ENCODE results near the gene SPP1.

Gene SPP1

GRCh38 chr4:87973283-87974169 is 2.0 kb upstream of the SPP1 start:
- Histone ChIP-seq H3K36me3 (ENCODE audit: control insufficient read depth, insufficient read depth, low read length) (no peaks in the 10 kb centered on the region), H3K9me3 (ENCODE audit: control insufficient read depth, insufficient read depth, low read length) (no peaks in the 10 kb centered on the region), H3K4me3 (ENCODE audit: low read length) (no peak overlapping the region), H3K27me3 (ENCODE audit: control insufficient read depth, insufficient read depth, low read length) (no peaks in the 10 kb centered on the region), H3K27ac (ENCODE audit: low read length) (no peak overlapping the region), H3K4me1 (ENCODE audit: control insufficient read depth, insufficient read depth, low read length) (no peaks in the 10 kb centered on the region)
- no CpG with 5 or more reads among the region's 14 CpGs for WGBS (ENCODE audit: insufficient coverage, insufficient read length)
- no peak for DNase-seq (ENCODE audit: low read depth, low spot score)

- Histone ChIP-seq H3K4me3 (ENCODE audit: low read length) (no peak overlapping the region), H3K27ac (ENCODE audit: low read length) (no peak overlapping the region), H3K4me1 (ENCODE audit: control insufficient read depth, insufficient read depth, low read length) (no peaks in the 10 kb centered on the region), H3K9me3 (ENCODE audit: control insufficient read depth, insufficient read depth, low read length) (no peaks in the 10 kb centered on the region), H3K27me3 (ENCODE audit: control insufficient read depth, insufficient read depth, low read length) (no peaks in the 10 kb centered on the region), H3K36me3 (ENCODE audit: control insufficient read depth, insufficient read depth, low read length) (no peaks in the 10 kb centered on the region)
- DNase-seq (ENCODE audit: low read depth, low spot score), result no peak
- WGBS (ENCODE audit: insufficient coverage, insufficient read length), result no CpG with 5 or more reads among the region's 6 CpGs
Measured at GRCh38 chr4:87974856-87975462, 555 bp upstream of the SPP1 start.

DNA sequence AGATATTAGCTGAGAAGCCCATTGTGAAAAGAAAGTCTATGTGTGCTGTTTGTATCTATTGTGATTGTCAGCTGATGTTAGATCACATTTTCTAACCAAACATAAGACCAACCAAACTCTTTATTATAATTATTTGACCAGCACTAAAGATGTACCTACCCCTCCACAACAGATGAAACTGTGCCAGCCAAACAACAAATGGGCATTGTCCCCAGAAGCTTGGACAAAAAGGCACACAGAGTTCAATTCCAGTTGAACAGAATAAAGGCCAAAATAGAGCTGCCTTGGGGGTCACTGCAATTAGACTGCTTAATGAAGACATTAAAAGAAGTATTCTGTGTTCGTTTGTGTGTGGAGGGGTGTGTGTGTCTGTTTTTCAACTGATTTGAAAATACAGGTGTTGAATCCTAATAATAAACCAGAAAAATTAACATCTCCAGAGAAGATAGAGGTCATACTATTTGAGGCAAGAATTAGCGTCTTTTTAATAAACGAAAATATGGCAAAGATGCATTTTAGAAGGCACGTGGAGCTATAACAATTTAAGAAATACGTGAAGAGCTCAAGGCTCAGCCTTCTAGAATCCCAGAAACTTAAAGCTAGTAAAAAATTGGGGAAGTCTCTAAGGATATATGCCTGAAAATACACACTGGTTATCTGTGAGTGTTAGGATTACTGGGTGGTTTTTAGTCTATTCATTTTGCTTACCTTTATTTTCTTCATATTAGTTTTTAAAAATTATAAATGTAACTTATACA is 2.2 kb downstream of the SPP1 start:
- Histone ChIP-seq H3K36me3 (ENCODE audit: control insufficient read depth, insufficient read depth, low read length) (peaks cover 4% of the 10 kb centered on the region; the same call in 1 of the 2 replicates), H3K27me3 (ENCODE audit: control insufficient read depth, insufficient read depth, low read length) (no peaks in the 10 kb centered on the region), H3K27ac (ENCODE audit: low read length) (no peak overlapping the region), H3K9me3 (ENCODE audit: control insufficient read depth, insufficient read depth, low read length) (no peaks in the 10 kb centered on the region), H3K4me3 (ENCODE audit: low read length) (no peak overlapping the region), H3K4me1 (ENCODE audit: control insufficient read depth, insufficient read depth, low read length) (no peaks in the 10 kb centered on the region)
- DNase-seq (ENCODE audit: low read depth, low spot score), result no peak
- WGBS (ENCODE audit: insufficient coverage, insufficient read length), result no CpG with 5 or more reads among the region's 5 CpGs

- WGBS (ENCODE audit: insufficient coverage, insufficient read length), result no CpG with 5 or more reads among the region's 1 CpG
- Histone ChIP-seq H3K4me1 (ENCODE audit: control insufficient read depth, insufficient read depth, low read length) (no peaks in the 10 kb centered on the region), H3K4me3 (ENCODE audit: low read length) (no peak overlapping the region), H3K27me3 (ENCODE audit: control insufficient read depth, insufficient read depth, low read length) (no peaks in the 10 kb centered on the region), H3K27ac (ENCODE audit: low read length) (no peak overlapping the region), H3K36me3 (ENCODE audit: control insufficient read depth, insufficient read depth, low read length) (peaks cover 4% of the 10 kb centered on the region; the same call in 1 of the 2 replicates), H3K9me3 (ENCODE audit: control insufficient read depth, insufficient read depth, low read length) (no peaks in the 10 kb centered on the region)
- no peak for DNase-seq (ENCODE audit: low read depth, low spot score)
Measured at GRCh38 chr4:87978681-87979080, 3.2 kb downstream of the SPP1 start.

GRCh38 chr4:87979810-87980209 is 4.3 kb downstream of the SPP1 start:
- Histone ChIP-seq H3K4me3 (ENCODE audit: low read length) (no peak overlapping the region), H3K36me3 (ENCODE audit: control insufficient read depth, insufficient read depth, low read length) (peaks cover 4% of the 10 kb centered on the region; the same call in 1 of the 2 replicates), H3K27ac (ENCODE audit: low read length) (no peak overlapping the region), H3K9me3 (ENCODE audit: control insufficient read depth, insufficient read depth, low read length) (no peaks in the 10 kb centered on the region), H3K4me1 (ENCODE audit: control insufficient read depth, insufficient read depth, low read length) (no peaks in the 10 kb centered on the region), H3K27me3 (ENCODE audit: control insufficient read depth, insufficient read depth, low read length) (no peaks in the 10 kb centered on the region)
- DNase-seq (ENCODE audit: low read depth, low spot score), result no peak
- WGBS (ENCODE audit: insufficient coverage, insufficient read length), result no CpG with 5 or more reads among the region's 1 CpG

DNA sequence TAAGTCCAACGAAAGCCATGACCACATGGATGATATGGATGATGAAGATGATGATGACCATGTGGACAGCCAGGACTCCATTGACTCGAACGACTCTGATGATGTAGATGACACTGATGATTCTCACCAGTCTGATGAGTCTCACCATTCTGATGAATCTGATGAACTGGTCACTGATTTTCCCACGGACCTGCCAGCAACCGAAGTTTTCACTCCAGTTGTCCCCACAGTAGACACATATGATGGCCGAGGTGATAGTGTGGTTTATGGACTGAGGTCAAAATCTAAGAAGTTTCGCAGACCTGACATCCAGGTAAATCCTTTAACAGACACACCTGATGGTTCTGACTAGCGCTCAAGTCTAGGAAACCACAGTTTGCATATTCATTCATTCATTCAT is 6.0 kb downstream of the SPP1 start:
- H3K9me3 ChIP-seq (ENCODE audit: control insufficient read depth, insufficient read depth, low read length), result no peaks in the 10 kb centered on the region
- H3K27ac ChIP-seq (ENCODE audit: low read length), result no peak overlapping the region
- no peak overlapping the region for H3K4me3 ChIP-seq (ENCODE audit: low read length)
- peaks cover 4% of the 10 kb centered on the region; the same call in 1 of the 2 replicates for H3K36me3 ChIP-seq (ENCODE audit: control insufficient read depth, insufficient read depth, low read length)
- H3K4me1 ChIP-seq (ENCODE audit: control insufficient read depth, insufficient read depth, low read length), result peaks cover 3% of the 10 kb centered on the region; the same call in 1 of the 2 replicates
- no peak for DNase-seq (ENCODE audit: low read depth, low spot score)
- H3K27me3 ChIP-seq (ENCODE audit: control insufficient read depth, insufficient read depth, low read length), result no peaks in the 10 kb centered on the region
- no CpG with 5 or more reads among the region's 8 CpGs for WGBS (ENCODE audit: insufficient coverage, insufficient read length)

DNA sequence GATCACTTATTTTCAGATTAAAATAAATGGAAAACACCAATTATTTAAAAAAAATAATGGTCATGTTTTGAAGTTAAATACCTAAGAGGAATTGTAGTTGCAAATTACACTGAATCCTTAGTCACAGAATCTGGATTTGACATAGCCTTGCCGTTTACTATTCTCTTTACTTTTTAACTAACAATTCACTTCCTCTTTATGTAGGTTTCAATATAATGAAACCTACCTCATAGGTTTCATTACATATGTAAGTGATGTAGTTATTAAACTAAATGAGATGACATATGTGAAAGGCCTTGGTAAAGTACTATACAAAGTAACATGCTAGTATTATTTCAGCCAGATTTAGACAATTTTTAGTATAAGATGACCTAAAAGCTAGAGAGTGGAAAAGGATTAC is 6.5 kb downstream of the SPP1 start:
- WGBS (ENCODE audit: insufficient coverage, insufficient read length), result no CpG with 5 or more reads among the region's 1 CpG

DNA sequence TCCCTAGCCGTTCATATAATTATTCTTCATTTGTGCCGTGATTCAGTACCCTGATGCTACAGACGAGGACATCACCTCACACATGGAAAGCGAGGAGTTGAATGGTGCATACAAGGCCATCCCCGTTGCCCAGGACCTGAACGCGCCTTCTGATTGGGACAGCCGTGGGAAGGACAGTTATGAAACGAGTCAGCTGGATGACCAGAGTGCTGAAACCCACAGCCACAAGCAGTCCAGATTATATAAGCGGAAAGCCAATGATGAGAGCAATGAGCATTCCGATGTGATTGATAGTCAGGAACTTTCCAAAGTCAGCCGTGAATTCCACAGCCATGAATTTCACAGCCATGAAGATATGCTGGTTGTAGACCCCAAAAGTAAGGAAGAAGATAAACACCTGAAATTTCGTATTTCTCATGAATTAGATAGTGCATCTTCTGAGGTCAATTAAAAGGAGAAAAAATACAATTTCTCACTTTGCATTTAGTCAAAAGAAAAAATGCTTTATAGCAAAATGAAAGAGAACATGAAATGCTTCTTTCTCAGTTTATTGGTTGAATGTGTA is 7.0 kb downstream of the SPP1 start:
- WGBS (ENCODE audit: insufficient coverage, insufficient read length), result no CpG with 5 or more reads among the region's 13 CpGs

More for the DNA sequence above, 6.5 kb downstream of the SPP1 start:
- Histone ChIP-seq H3K9me3 (ENCODE audit: control insufficient read depth, insufficient read depth, low read length) (no peaks in the 10 kb centered on the region), H3K27ac (ENCODE audit: low read length) (no peak overlapping the region), H3K27me3 (ENCODE audit: control insufficient read depth, insufficient read depth, low read length) (no peaks in the 10 kb centered on the region), H3K4me3 (ENCODE audit: low read length) (no peak overlapping the region), H3K4me1 (ENCODE audit: control insufficient read depth, insufficient read depth, low read length) (peaks cover 3% of the 10 kb centered on the region; the same call in 1 of the 2 replicates), H3K36me3 (ENCODE audit: control insufficient read depth, insufficient read depth, low read length) (peaks cover 4% of the 10 kb centered on the region; the same call in 1 of the 2 replicates)
- no peak for DNase-seq (ENCODE audit: low read depth, low spot score)

DNA sequence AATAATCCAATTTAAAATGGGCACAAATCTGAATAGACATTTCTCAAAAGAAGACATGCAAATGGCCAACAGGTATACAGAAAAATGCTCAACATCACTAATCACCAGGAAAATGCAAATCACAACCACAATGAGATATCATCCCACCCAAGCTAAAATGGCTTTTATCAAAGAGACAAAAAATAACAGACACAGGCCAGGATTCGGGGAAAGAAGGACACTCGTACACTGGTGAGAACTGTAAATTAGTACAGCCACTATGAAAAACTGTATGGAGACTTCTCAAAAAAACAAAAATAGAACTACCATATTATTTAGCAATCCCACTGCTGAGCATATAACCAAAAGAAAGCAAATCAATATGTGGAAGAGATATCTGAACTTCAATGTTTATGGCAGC is 8.5 kb downstream of the SPP1 start:
- H3K36me3 ChIP-seq (ENCODE audit: control insufficient read depth, insufficient read depth, low read length), result peaks cover 4% of the 10 kb centered on the region; the same call in 1 of the 2 replicates
- no CpG with 5 or more reads among the region's 2 CpGs for WGBS (ENCODE audit: insufficient coverage, insufficient read length)
- no peak overlapping the region for H3K4me3 ChIP-seq (ENCODE audit: low read length)
- no peak overlapping the region for H3K27ac ChIP-seq (ENCODE audit: low read length)
- no peak for DNase-seq (ENCODE audit: low read depth, low spot score)
- H3K27me3 ChIP-seq (ENCODE audit: control insufficient read depth, insufficient read depth, low read length), result no peaks in the 10 kb centered on the region
- H3K4me1 ChIP-seq (ENCODE audit: control insufficient read depth, insufficient read depth, low read length), result peaks cover 3% of the 10 kb centered on the region; the same call in 1 of the 2 replicates
- H3K9me3 ChIP-seq (ENCODE audit: control insufficient read depth, insufficient read depth, low read length), result no peaks in the 10 kb centered on the region

More for the DNA sequence above, 7.0 kb downstream of the SPP1 start:
- Histone ChIP-seq H3K4me3 (ENCODE audit: low read length) (no peak overlapping the region), H3K27me3 (ENCODE audit: control insufficient read depth, insufficient read depth, low read length) (no peaks in the 10 kb centered on the region), H3K36me3 (ENCODE audit: control insufficient read depth, insufficient read depth, low read length) (peaks cover 4% of the 10 kb centered on the region; the same call in 1 of the 2 replicates), H3K9me3 (ENCODE audit: control insufficient read depth, insufficient read depth, low read length) (no peaks in the 10 kb centered on the region), H3K27ac (ENCODE audit: low read length) (no peak overlapping the region), H3K4me1 (ENCODE audit: control insufficient read depth, insufficient read depth, low read length) (peaks cover 3% of the 10 kb centered on the region; the same call in 1 of the 2 replicates)
- DNase-seq (ENCODE audit: low read depth, low spot score), result no peak
